Vagina (tissue), 2 donors: ENCODE results near the gene SAP30BP. TPM values are rescaled to one million over a fixed set of nuclear protein-coding genes. Genes with fewer than 3 reads are reported as not detected.
"Not testable (repeated sequence)": the region's sequence is repeated elsewhere in the genome, so short reads cannot be mapped to it uniquely, and the experiment has no call there.

ENCODE experiments used
- DNase-seq, 2 donors: peaks; one replicate each; pipeline ENCODE4 v3.0.0-alpha.2; 2017; ENCODE audit errors: extremely low spot score in 2 of 2
- H3K27ac ChIP-seq: fragments of 200-600 bp; sonication (generic); one replicate; pipeline ENCODE4 v1.5.1; 2019
- H3K27me3 ChIP-seq: fragments of 200-600 bp; sonication (generic); one replicate; pipeline ENCODE4 v1.5.1; 2019
- H3K36me3 ChIP-seq, 2 donors: fragments of 200-600 bp; sonication (generic); one replicate each; pipeline ENCODE4 v1.5.1; 2017 to 2019
- H3K4me1 ChIP-seq: fragments of 200-600 bp; sonication (generic); one replicate; pipeline ENCODE4 v1.5.1; 2019
- H3K4me3 ChIP-seq, 2 donors: fragments of 200-600 bp; sonication (generic); 1 replicate in 1 of 2; 2 replicates in 1 of 2; pipeline ENCODE4 v1.5.1; 2016 to 2019
- H3K9me3 ChIP-seq: fragments of 200-600 bp; sonication (generic); one replicate; pipeline ENCODE4 v1.5.1; 2019
- POLR2A ChIP-seq, 2 donors: fragments of 450-650 bp; IDR thresholded peaks; one replicate each; pipeline ENCODE4 v1.6.1; 2017; ENCODE audit warnings: antibody characterized with exemption in 2 of 2, mild to moderate bottlenecking in 2 of 2, moderate library complexity in 2 of 2
- POLR2AphosphoS5 ChIP-seq, 2 donors: sonication (generic); formaldehyde crosslinking; IDR thresholded peaks; one replicate each; pipeline ENCODE4 v1.9.0; 2017; ENCODE audit warnings: antibody characterized with exemption in 2 of 2, mild to moderate bottlenecking in 2 of 2, low read depth in 1 of 2; ENCODE audit not compliant: insufficient read depth in 1 of 2
- intact Hi-C: fragments of 100-400 bp; cut with DNase I; formaldehyde crosslinking; loops from one replicate; pipeline ENCODE4 v1.15.1; 2023
- total RNA-seq: library from RNA; depleted of rRNA; stranded (reverse); fragments of >200 nt; gene quantifications from one replicate; pipeline ENCODE4 v1.2.3, GENCODE V29; 2016
- TF ChIP-seq, protein P1 (sequence below), 3 experiments: fragments of 450-650 bp in 2 of 3; fragments of 200-600 bp in 1 of 3; sonication (generic) in 1 of 3; IDR thresholded peaks; one replicate each; pipeline ENCODE4 v1.5.1; 2017 to 2019; ENCODE audit warnings: antibody characterized with exemption in 3 of 3, mild to moderate bottlenecking in 2 of 3, moderate library complexity in 2 of 3

The SAP30BP gene
- total RNA-seq, 1 donor from 2014 or later, result 79.1 TPM

DNA sequence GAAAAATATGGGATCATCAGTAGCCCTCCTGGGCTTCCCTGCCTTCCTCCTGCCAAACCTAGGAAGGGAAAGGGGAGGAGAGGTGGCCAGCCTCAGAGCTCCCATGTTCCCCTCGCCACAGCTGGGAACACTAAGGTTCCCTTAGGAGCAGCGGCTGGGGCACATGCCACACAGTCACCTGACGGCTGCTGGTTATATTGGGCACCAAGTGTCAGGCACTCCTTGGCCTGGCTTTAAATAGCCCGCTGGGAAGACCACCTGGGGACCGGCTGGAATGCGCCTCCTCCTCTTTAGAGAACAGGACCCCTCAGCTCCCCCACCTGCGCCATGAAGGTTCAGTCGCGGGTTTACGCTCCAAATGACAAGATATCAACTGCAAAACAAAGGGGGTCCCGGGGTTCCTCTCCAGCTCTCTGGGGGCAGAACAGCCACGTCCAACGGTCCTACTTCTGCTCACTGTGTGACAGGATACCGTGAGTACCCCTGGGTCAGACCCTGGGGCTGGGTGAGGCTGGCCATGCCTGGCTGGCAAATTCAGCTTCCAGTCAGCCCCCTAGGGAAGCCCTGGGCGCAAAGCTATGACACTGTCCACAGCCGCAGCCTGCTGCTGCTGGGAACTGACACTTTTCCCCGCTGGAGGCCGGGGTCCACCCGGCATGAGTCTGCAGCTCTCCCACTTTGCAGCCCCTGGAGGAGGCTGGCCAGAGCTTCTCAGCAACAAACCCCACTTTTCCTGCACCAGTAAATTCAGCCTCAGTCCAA, 30.6 kb upstream of the SAP30BP start:
- intact Hi-C loops, result no loop called here
- H3K27ac ChIP-seq, result no peak overlapping the region

GRCh38 chr17:75637143-75637538, 30.0 kb upstream of the SAP30BP start:
- Histone ChIP-seq H3K9me3 (no peaks in the 10 kb centered on the region), H3K4me1 (peaks cover 25% of the 10 kb centered on the region), H3K36me3 (no peaks in the 10 kb centered on the region), H3K27ac (no peak overlapping the region), H3K27me3 (no peaks in the 10 kb centered on the region), H3K4me3 (no peak overlapping the region)
- intact Hi-C loops, result no loop called here
- TF ChIP-seq, protein P1, sequence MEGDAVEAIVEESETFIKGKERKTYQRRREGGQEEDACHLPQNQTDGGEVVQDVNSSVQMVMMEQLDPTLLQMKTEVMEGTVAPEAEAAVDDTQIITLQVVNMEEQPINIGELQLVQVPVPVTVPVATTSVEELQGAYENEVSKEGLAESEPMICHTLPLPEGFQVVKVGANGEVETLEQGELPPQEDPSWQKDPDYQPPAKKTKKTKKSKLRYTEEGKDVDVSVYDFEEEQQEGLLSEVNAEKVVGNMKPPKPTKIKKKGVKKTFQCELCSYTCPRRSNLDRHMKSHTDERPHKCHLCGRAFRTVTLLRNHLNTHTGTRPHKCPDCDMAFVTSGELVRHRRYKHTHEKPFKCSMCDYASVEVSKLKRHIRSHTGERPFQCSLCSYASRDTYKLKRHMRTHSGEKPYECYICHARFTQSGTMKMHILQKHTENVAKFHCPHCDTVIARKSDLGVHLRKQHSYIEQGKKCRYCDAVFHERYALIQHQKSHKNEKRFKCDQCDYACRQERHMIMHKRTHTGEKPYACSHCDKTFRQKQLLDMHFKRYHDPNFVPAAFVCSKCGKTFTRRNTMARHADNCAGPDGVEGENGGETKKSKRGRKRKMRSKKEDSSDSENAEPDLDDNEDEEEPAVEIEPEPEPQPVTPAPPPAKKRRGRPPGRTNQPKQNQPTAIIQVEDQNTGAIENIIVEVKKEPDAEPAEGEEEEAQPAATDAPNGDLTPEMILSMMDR (IDR thresholded peaks at IDR 0.05), result no peak
- no peak for TF ChIP-seq POLR2A (IDR thresholded peaks at IDR 0.05)
- TF ChIP-seq POLR2AphosphoS5 (IDR thresholded peaks at IDR 0.05; ENCODE audit: insufficient read depth in 1 of 2, low read depth in 1 of 2), result no peak
- no peak for DNase-seq

More for the DNA sequence above, 30.6 kb upstream of the SAP30BP start:
- Histone ChIP-seq H3K4me1 (peaks cover 25% of the 10 kb centered on the region), H3K27me3 (no peaks in the 10 kb centered on the region), H3K9me3 (no peaks in the 10 kb centered on the region), H3K4me3 (no peak overlapping the region), H3K36me3 (no peaks in the 10 kb centered on the region)
- TF ChIP-seq POLR2A (IDR thresholded peaks at IDR 0.05) (no peak), POLR2AphosphoS5 (IDR thresholded peaks at IDR 0.05; ENCODE audit: insufficient read depth in 1 of 2, low read depth in 1 of 2) (no peak)
- TF ChIP-seq, protein P1 (IDR thresholded peaks at IDR 0.05), result no peak
- DNase-seq, result no peak

- Histone ChIP-seq H3K27ac (no peak overlapping the region), H3K4me1 (peaks cover 25% of the 10 kb centered on the region), H3K27me3 (no peaks in the 10 kb centered on the region), H3K9me3 (no peaks in the 10 kb centered on the region), H3K36me3 (no peaks in the 10 kb centered on the region), H3K4me3 (no peak overlapping the region)
- intact Hi-C loops, result no loop called here
- no peak for DNase-seq
- TF ChIP-seq POLR2AphosphoS5 (IDR thresholded peaks at IDR 0.05; ENCODE audit: insufficient read depth in 1 of 2, low read depth in 1 of 2) (no peak), POLR2A (IDR thresholded peaks at IDR 0.05) (no peak)
- TF ChIP-seq, protein P1 (IDR thresholded peaks at IDR 0.05), result no peak
Observed at GRCh38 chr17:75637551-75637950, 29.6 kb upstream of the SAP30BP start.

DNA sequence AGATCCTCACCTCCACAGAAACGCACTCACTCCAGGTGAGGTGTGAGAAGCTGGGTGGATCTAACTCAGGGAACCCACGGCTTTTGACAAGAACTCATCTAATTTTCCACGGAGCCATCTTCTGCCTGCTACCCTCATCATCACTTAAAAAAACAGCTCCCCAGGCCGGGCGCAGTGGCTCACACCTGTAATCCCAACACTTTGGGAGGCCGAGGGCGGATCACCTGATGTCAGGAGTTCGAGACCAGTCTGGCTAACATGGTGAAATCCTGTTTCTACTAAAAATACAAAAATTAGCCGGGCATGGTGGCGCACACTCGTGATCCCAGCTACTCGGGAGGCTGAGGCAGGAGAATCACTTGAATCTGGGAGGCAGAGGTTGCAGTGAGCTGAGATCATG, 29.1 kb upstream of the SAP30BP start:
- DNase-seq, H3K36me3 ChIP-seq, H3K27ac ChIP-seq, intact Hi-C loops, H3K9me3 ChIP-seq, H3K27me3 ChIP-seq, H3K4me3 ChIP-seq: not testable (repeated sequence)
- peaks cover 25% of the 10 kb centered on the region for H3K4me1 ChIP-seq

- Histone ChIP-seq H3K4me1 (peaks cover 25% of the 10 kb centered on the region), H3K27me3 (no peaks in the 10 kb centered on the region), H3K27ac (peak overlapping the region; percentile 54), H3K4me3 (no peak overlapping the region), H3K36me3 (no peaks in the 10 kb centered on the region), H3K9me3 (no peaks in the 10 kb centered on the region)
- intact Hi-C loops, result no loop called here
- TF ChIP-seq, protein P1 (IDR thresholded peaks at IDR 0.05), result no peak
- TF ChIP-seq POLR2AphosphoS5 (IDR thresholded peaks at IDR 0.05; ENCODE audit: insufficient read depth in 1 of 2, low read depth in 1 of 2) (no peak), POLR2A (IDR thresholded peaks at IDR 0.05) (no peak)
- DNase-seq, result no peak
Observed at GRCh38 chr17:75638893-75639292, 28.2 kb upstream of the SAP30BP start.
